Astrocyte (in vitro differentiated cells and primary cell): ENCODE results near the gene TGFB2. TPM values are rescaled to one million over a fixed set of nuclear protein-coding genes. Genes with fewer than 3 reads are reported as not detected.

Experiments
- DNase-seq: peaks from one replicate; pipeline ENCODE4 v3.0.0-alpha.2; 2010; ENCODE audit warnings: low read depth
- FAIRE-seq: peaks from 2 replicates; lab custom pipeline; 2011; peaks lifted over from hg19 to GRCh38; lab: Jason Lieb, UNC
- H2AFZ ChIP-seq: 2 replicates; pipeline ENCODE4 v1.6.0; 2012; ENCODE audit warnings: low read depth, low read length, inconsistent platforms
- H3K27ac ChIP-seq: 2 replicates; pipeline ENCODE4 v1.5.1; 2011; ENCODE audit warnings: low read depth, low read length, inconsistent platforms
- H3K27me3 ChIP-seq: 2 replicates; pipeline ENCODE4 v1.6.0; 2011; ENCODE audit warnings: low read length, inconsistent platforms; ENCODE audit not compliant: insufficient read depth
- H3K36me3 ChIP-seq: 2 replicates; pipeline ENCODE4 v1.5.1; 2011; ENCODE audit warnings: low read length, inconsistent platforms; ENCODE audit not compliant: insufficient read depth
- H3K4me1 ChIP-seq: 2 replicates; pipeline ENCODE4 v1.5.1; 2011; ENCODE audit warnings: low read length, inconsistent platforms; ENCODE audit not compliant: insufficient read depth
- H3K4me2 ChIP-seq: 2 replicates; pipeline ENCODE4 v1.6.0; 2012; ENCODE audit warnings: low read length, inconsistent platforms
- H3K4me3 ChIP-seq: 2 replicates; pipeline ENCODE4 v1.5.1; 2011; ENCODE audit warnings: low read depth, mild to moderate bottlenecking, low read length, inconsistent platforms; ENCODE audit not compliant: insufficient read depth
- H3K79me2 ChIP-seq: 2 replicates; pipeline ENCODE4 v1.6.0; 2012; ENCODE audit warnings: mild to moderate bottlenecking, low read length, inconsistent platforms; ENCODE audit not compliant: insufficient read depth
- H3K9ac ChIP-seq: 2 replicates; pipeline ENCODE4 v1.6.0; 2012; ENCODE audit warnings: mild to moderate bottlenecking, low read length, inconsistent platforms
- H3K9me3 ChIP-seq: 2 replicates; pipeline ENCODE4 v1.5.1; 2012; ENCODE audit warnings: low read depth, mild to moderate bottlenecking, low read length, inconsistent platforms; ENCODE audit not compliant: insufficient read depth
- H4K20me1 ChIP-seq: 2 replicates; pipeline ENCODE4 v1.6.0; 2012; ENCODE audit warnings: low read length, inconsistent platforms; ENCODE audit not compliant: insufficient read depth
- H3K27ac Mint-ChIP-seq: one replicate; pipeline ENCODE4 v1.8.0; 2021; ENCODE audit warnings: mild to moderate bottlenecking, mixed read lengths; ENCODE audit not compliant: unreplicated experiment
- H3K27me3 Mint-ChIP-seq: one replicate; pipeline ENCODE4 v1.8.0; 2021; ENCODE audit warnings: low read depth, mixed read lengths; ENCODE audit not compliant: unreplicated experiment
- H3K36me3 Mint-ChIP-seq: one replicate; pipeline ENCODE4 v1.8.0; 2021; ENCODE audit warnings: low read depth, mixed read lengths; ENCODE audit not compliant: unreplicated experiment
- H3K4me1 Mint-ChIP-seq: one replicate; pipeline ENCODE4 v1.8.0; 2021; ENCODE audit warnings: low read depth, mixed read lengths; ENCODE audit not compliant: unreplicated experiment
- H3K4me3 Mint-ChIP-seq: one replicate; pipeline ENCODE4 v1.8.0; 2021; ENCODE audit warnings: mild to moderate bottlenecking, moderate library complexity, mixed read lengths; ENCODE audit not compliant: unreplicated experiment
- H3K9me3 Mint-ChIP-seq: one replicate; pipeline ENCODE4 v1.8.0; 2021; ENCODE audit warnings: mild to moderate bottlenecking, mixed read lengths; ENCODE audit not compliant: unreplicated experiment
- EZH2 ChIP-seq: IDR thresholded peaks from 2 replicates; pipeline ENCODE4 v1.6.1; 2012; ENCODE audit warnings: mild to moderate bottlenecking, low read length, inconsistent platforms; ENCODE audit not compliant: insufficient read depth
- total RNA-seq: library from RNA; stranded (reverse); gene quantifications from 2 replicates; pipeline ENCODE4 v1.2.1, GENCODE V29; 2021
- TF ChIP-seq, protein P1 (sequence below): IDR thresholded peaks from 2 replicates; pipeline ENCODE4 v1.5.1; 2011; ENCODE audit warnings: low read depth, mild to moderate bottlenecking, inconsistent platforms, low read length, moderate library complexity; ENCODE audit not compliant: insufficient read depth

The TGFB2 gene
- total RNA-seq, 1 donor from 2014 or later: 330 TPM

DNA sequence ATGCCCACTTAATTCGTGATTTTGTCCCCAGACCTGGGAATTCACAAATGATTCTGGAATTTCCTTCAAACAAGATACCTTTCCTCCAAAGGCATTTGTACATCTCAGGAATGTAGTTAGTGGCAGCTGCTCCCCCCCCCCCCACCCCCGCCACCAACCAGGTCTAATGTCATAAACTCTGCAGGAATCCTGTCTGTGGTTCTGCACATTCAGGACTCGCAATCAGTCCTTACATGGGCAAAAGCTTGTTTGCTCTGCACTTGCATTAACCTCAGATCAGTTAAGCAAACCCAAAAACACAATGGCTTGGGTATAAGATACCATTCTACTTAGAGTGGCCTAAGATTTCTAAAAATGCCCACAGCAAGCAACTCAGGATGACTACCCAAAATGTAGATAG lies 143.8 kb downstream of the TGFB2 start:
- peaks cover 26% of the 10 kb centered on the region for H3K4me1 ChIP-seq
- TF ChIP-seq, protein P1, sequence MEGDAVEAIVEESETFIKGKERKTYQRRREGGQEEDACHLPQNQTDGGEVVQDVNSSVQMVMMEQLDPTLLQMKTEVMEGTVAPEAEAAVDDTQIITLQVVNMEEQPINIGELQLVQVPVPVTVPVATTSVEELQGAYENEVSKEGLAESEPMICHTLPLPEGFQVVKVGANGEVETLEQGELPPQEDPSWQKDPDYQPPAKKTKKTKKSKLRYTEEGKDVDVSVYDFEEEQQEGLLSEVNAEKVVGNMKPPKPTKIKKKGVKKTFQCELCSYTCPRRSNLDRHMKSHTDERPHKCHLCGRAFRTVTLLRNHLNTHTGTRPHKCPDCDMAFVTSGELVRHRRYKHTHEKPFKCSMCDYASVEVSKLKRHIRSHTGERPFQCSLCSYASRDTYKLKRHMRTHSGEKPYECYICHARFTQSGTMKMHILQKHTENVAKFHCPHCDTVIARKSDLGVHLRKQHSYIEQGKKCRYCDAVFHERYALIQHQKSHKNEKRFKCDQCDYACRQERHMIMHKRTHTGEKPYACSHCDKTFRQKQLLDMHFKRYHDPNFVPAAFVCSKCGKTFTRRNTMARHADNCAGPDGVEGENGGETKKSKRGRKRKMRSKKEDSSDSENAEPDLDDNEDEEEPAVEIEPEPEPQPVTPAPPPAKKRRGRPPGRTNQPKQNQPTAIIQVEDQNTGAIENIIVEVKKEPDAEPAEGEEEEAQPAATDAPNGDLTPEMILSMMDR: no peak
- TF ChIP-seq EZH2: no peak
- no peaks in the 10 kb centered on the region for H4K20me1 ChIP-seq
- peak overlapping the region; percentile 87 for H3K27ac ChIP-seq
- Mint-ChIP-seq H3K4me1 (peaks cover 52% of the 10 kb centered on the region), H3K27me3 (no peaks in the 10 kb centered on the region), H3K9me3 (peaks cover 5% of the 10 kb centered on the region), H3K4me3 (no peak overlapping the region), H3K27ac (peak overlapping the region; percentile 95), H3K36me3 (peaks cover 2% of the 10 kb centered on the region)
- H3K9ac ChIP-seq: no peak overlapping the region
- H3K36me3 ChIP-seq: no peaks in the 10 kb centered on the region
- no peaks in the 10 kb centered on the region for H3K9me3 ChIP-seq
- H3K79me2 ChIP-seq: no peaks in the 10 kb centered on the region
- H2AFZ ChIP-seq: no peak overlapping the region
- DNase-seq (peak; percentile 95), FAIRE-seq (no peak)
- no peak overlapping the region for H3K4me3 ChIP-seq
- no peaks in the 10 kb centered on the region for H3K27me3 ChIP-seq
- H3K4me2 ChIP-seq: peak overlapping the region; percentile 33

GRCh38 chr1:218490406-218490922 lies 145.3 kb downstream of the TGFB2 start:
- H3K4me1 Mint-ChIP-seq: peaks cover 58% of the 10 kb centered on the region
- no peaks in the 10 kb centered on the region for H3K9me3 ChIP-seq
- H4K20me1 ChIP-seq: no peaks in the 10 kb centered on the region
- no peaks in the 10 kb centered on the region for H3K79me2 ChIP-seq
- TF ChIP-seq, protein P1: no peak
- TF ChIP-seq EZH2: no peak
- H3K9ac ChIP-seq: no peak overlapping the region
- H3K27me3 ChIP-seq: no peaks in the 10 kb centered on the region
- H3K27me3 Mint-ChIP-seq: no peaks in the 10 kb centered on the region
- no peak overlapping the region for H3K4me3 ChIP-seq
- peaks cover 5% of the 10 kb centered on the region for H3K9me3 Mint-ChIP-seq
- H3K4me1 ChIP-seq: peaks cover 26% of the 10 kb centered on the region
- DNase-seq: no peak
- no peak overlapping the region for H3K4me2 ChIP-seq
- no peak overlapping the region for H2AFZ ChIP-seq
- H3K36me3 Mint-ChIP-seq: peaks cover 2% of the 10 kb centered on the region
- FAIRE-seq: no peak
- peak overlapping the region; percentile 91 for H3K27ac Mint-ChIP-seq
- H3K27ac ChIP-seq: peak overlapping the region; percentile 72
- no peaks in the 10 kb centered on the region for H3K36me3 ChIP-seq
- no peak overlapping the region for H3K4me3 Mint-ChIP-seq

DNA sequence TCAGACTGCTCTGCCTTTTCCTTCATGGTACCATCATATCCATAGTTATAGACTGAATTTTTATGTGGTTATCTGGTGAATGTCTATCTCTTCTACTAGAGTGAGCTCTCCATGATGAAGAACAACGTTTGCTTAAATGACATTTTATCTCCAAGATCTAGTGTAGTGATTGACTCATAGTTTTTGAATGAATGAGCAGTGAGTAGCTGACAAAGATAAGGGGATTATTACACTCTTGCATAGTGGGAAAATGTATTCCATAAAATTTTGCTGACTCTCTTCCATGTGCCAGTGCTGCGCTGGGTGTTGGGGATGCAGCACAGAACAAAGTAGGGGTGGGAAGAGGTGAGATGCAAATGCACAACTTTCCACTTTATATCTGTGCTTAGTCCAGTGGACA lies 147.7 kb downstream of the TGFB2 start:
- no peak for TF ChIP-seq EZH2
- TF ChIP-seq, protein P1: no peak
- Histone ChIP-seq H3K36me3 (no peaks in the 10 kb centered on the region), H2AFZ (no peak overlapping the region), H3K4me1 (peaks cover 43% of the 10 kb centered on the region), H3K9ac (no peak overlapping the region), H3K27ac (peak overlapping the region; percentile 28), H3K27me3 (no peaks in the 10 kb centered on the region), H3K4me2 (no peak overlapping the region), H3K79me2 (no peaks in the 10 kb centered on the region), H3K9me3 (no peaks in the 10 kb centered on the region), H3K4me3 (no peak overlapping the region), H4K20me1 (no peaks in the 10 kb centered on the region)
- peaks cover 2% of the 10 kb centered on the region for H3K36me3 Mint-ChIP-seq
- H3K4me3 Mint-ChIP-seq: no peak overlapping the region
- no peaks in the 10 kb centered on the region for H3K27me3 Mint-ChIP-seq
- FAIRE-seq (no peak), DNase-seq (peak; percentile 37)
- peaks cover 67% of the 10 kb centered on the region for H3K4me1 Mint-ChIP-seq
- peaks cover 3% of the 10 kb centered on the region for H3K9me3 Mint-ChIP-seq
- peak overlapping the region; percentile 1 for H3K27ac Mint-ChIP-seq
